Stimulated activated CD8-positive, alpha-beta memory T cell treated with anti-CD3 and anti-CD28 coated beads, Interleukin-12 subunit alpha, Interleukin-12 subunit beta, amount 100 ng/mL, for 24 hours (primary cell): ENCODE data around the gene CYP19A1.

ENCODE experiments used
- DNase-seq: peaks from one replicate; pipeline ENCODE4 v3.0.0-alpha.2; 2020; ENCODE audit errors: extremely low read depth

Gene CYP19A1

DNA sequence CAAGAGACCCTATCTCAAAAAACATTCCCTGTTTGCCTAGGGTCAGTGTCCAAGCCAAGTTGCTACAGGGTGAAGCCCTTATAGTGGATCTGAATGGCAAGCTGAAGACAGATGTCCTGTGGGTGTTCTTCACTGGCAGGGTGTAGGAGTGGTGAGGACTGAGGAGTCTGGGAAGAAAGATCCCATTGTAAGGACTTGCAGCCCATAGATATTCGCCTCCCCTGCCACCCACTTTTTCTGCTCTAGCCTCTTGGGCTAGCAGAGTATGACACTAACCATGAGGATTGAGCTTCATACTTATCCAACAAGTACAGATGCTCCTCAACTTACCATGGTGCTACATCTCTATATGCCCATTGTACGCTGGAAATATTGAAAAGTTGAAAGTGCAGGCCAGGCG, 13.2 kb downstream of the CYP19A1 start:
- DNase-seq: no peak

DNA sequence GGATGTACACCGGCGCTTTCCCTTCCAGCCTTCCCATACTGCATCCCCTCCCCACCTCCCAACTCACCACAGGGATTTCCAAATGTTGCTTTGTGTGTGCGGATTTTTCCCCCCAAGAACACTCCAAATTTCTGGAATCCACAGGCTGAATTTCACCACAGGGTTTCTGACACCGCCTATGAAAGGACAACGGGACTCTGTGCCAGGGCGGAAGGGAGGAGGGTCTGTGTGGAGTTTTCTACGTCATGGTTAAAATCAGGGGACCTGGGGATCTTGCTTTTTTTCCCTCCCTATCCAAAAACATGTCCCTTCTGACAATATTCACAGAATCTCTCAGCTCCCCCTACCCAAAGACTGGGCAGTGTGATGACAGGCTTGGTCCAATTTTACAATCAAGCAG, 14.6 kb downstream of the CYP19A1 start:
- DNase-seq: no peak

DNA sequence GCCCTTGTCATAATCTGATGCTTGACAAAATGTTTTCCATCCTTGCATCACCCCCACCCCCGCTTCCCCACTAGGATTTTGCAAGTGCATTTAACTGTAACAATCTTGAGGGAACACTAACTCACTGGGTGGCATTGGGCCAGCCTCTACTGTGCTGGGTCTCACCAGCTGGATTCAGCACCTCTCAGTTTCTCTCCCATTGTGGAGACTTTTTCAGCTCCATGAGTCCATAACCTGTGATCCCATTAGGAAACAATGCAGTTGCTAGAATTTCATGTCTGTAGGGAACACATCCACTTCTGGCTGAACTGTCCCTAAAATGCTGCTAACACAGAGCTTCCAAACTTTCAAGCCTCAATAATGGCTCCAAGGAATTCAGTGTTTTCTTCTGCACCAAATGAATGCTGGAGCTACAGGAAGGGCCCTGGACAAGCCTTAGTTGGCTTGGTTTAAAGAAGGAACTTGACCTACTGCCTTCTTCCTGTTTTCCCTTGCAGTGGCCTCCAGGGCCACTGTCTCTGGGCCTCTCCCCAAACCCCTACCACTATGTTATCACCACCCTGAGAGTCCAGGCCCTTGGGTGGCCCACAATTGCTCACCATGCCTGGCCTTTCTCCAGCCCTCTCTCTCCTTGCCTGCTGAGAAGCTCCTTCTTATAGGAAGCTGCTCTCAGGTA, 15.6 kb downstream of the CYP19A1 start:
- no peak for DNase-seq

DNA sequence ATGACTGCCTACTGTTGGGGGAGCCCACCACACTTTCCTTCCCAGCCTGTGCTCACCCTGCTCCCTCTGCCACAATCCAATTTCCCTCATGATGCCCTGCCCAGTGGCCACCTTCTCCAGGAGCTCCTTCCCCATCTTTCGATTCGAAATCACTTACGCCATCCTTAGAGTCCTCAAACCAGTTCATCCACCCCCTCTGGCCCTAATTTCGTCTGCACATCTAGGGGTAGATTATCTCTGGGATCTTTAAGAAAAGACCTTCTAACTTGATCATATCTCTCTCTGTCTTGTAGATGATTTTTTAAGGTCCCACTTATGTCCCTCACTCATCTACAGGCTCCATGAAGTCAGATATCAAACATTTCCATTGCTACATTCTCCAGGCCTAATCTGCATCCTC, 17.1 kb downstream of the CYP19A1 start:
- DNase-seq: no peak

DNA sequence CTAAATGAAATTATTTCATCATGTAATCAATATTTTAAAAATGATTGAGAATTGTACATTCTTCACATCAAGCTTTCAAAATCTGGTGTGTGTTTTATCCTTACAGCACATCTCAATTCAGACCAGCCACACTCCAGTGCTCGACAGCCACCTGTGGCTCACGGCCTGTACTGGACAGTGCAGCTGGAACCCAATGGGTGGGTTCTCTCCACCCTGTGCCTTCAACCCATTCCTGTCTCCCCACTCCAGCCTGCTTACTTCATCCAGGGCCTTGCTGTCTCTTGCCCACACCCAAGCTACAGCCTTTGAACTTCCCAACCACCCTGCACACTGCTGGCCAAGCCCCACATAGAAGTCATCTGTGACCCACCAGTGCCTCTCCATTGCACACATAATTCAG, 17.6 kb downstream of the CYP19A1 start:
- no peak for DNase-seq

DNA sequence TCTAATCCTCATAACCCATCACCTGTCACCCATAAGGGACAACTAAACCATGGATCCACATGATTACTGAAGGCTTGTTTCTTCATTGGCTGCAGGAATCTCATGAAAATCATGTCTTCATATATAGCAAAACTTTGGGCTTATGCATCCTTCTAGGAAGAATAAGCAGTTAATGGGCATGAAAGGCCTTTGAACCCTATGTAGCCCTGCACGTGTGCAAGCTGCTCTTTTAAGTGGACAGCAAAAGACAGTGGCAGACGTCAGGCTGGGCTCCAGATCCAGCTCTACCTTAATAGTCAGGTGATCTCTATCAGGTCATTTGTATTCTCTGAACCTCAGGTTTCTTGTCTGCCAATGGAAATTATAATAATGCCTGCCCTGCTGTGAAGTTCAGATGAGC, 18.9 kb downstream of the CYP19A1 start:
- DNase-seq: no peak

DNA sequence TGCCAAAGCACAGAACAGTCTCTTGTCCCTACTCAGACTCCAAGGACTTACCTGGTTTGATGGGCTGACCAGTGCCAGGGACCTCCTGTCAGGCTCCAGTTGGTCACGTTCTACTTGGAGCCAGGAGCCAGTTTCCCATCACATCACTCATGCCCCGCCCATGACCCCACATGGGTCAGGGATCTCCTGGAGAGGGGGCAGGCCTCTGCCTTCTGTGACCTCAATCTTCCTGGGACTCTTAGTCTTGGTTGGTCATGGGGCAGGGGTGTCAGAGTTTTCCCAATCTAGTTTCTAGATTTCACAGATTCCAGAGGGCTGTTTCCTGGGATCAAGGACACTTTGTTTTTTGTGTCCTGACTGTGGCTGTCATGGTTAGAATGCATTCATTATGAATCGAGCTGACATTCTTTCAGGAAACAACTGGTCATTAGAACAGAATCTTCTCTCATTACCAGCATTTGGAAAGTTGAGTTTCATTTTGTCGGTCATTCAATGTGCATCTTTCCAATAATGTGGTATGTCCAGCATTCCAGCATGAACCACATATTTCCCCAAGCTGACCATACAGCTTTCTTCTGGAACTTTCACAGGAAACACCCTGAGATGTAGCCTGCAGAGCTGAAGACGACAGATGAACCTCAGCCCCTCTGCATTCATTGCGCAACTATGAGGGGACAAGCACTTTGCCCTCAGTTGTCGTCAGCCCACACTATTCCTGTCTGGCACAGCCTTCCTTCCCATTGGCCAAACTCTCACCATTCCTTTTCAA, 19.8 kb downstream of the CYP19A1 start:
- DNase-seq: no peak

DNA sequence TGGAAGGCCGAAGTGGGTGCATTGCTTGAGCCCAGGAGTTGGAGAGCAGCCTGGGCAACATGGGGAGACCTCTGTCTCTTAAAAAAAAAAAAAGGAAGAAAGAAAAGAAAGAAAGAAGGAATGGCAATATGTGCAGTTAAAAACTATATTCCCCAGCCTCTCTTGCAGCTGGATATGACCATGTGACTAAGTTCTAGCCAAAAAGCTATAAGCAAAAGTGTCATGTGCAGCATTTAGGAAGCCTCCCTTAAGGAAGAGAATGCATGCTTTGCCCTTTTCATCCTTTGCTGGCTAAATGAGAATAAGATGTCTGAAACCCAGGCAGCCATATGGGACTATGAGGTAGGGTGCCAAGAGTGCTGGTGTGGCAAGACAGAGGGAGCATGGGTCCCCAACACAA, 21.8 kb downstream of the CYP19A1 start:
- no peak for DNase-seq

DNA sequence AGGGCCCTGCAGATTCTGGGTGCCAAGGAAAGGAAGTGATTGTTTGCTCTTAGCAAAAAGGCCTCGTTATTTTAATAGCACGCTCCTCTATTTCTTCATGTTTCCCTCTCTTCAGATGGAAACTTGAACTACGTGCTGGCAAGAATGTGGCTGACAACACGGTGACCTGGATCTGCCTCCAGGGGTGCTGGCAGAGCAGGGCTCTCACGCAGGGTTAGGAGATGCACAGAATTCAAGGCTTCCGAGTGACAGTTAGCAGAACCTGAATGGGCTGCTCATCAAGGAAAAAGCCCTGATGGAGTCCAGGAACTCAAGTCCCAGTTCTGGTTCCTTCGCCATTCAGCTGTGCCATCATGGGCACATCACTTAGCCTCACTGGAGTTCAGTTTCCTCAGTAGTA, 22.7 kb downstream of the CYP19A1 start:
- DNase-seq: no peak

DNA sequence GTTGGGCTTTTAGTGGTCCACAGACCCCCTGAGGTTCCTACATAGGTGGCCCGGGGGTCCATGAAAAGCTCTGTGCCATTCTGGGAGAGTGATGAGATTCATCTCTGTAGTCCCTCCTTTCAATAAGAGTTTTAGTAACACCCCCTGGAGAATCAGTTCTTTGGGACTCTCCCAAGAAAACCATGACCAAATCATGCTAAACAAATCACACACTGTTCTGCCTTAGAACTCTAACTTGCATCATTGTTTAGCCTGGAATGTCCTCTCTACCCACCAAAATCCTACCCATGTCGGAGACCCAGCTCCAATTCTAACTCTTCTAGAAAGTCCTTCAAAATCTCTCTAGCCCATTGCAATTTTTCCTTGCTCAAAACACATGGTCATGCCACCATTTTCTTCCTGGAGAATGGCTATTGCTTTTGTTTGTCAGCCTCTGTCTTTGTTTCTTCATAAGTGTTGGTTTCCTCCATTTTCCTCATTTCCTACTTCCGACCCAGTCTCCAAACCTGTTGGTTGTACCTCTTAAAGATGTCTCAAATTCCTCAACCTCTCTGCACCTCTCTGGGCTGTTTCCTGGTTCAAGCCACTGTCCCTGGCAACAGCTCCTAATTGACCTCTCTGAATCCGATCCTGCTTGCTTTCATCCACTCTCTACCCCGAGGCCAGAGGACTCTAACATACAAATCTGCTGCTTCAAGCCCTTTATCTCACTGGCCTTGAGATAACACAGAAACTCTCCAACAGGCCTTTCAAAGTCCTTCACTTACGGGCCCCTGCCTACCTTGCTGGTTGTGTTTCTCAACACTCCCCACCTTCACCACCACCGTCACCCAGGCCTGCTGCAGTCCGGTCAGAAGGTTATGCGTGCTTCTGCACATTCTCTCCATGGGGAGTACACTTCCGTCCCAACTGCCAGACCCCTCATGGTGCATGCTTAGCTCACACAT, 23.7 kb downstream of the CYP19A1 start:
- DNase-seq: no peak

DNA sequence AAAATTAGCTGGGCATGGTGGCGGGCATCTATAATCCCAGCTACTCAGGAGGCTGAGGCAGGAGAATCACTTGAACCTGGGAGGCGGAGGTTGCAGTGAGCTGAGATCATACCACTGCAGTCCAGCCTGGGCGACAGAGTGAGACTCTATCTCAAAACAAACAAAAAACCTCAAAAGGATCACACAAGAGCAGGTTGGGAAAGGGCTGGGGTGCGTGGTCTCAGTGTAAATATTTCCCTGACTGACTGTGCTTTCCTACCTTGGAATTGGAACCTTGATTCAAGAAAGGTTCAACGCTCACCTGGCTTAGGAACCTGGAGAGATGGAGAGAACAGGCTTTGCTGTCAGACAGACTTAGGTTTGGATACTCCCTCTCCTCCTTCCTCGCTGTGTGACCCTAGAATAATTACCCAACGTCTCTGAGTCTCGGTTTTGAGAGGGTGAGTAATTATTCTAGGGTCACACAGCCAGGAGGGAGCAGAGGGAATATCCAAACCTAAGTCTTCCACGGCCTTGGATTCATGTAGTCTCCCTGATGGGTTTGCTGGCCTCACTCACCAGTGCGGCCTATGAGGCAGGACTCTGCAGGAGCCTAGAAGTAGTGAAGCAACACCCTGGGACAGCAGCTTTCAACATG, 24.6 kb downstream of the CYP19A1 start:
- no peak for DNase-seq

DNA sequence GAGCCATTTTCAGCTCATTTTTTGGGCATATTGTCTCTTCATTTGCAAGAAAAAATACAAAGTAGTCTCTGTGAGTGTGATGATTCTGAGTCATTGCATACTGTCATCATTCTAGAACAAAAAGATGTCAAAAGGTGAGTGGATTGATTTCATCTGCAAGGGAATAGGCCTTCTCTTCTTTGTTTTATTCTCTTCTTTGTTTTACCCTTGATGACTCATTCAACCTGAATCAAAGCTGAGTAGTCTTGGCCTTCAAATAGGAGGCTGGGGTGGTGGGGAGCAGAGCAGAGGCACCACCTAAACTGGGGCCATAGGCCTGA, 25.4 kb downstream of the CYP19A1 start:
- no peak for DNase-seq

DNA sequence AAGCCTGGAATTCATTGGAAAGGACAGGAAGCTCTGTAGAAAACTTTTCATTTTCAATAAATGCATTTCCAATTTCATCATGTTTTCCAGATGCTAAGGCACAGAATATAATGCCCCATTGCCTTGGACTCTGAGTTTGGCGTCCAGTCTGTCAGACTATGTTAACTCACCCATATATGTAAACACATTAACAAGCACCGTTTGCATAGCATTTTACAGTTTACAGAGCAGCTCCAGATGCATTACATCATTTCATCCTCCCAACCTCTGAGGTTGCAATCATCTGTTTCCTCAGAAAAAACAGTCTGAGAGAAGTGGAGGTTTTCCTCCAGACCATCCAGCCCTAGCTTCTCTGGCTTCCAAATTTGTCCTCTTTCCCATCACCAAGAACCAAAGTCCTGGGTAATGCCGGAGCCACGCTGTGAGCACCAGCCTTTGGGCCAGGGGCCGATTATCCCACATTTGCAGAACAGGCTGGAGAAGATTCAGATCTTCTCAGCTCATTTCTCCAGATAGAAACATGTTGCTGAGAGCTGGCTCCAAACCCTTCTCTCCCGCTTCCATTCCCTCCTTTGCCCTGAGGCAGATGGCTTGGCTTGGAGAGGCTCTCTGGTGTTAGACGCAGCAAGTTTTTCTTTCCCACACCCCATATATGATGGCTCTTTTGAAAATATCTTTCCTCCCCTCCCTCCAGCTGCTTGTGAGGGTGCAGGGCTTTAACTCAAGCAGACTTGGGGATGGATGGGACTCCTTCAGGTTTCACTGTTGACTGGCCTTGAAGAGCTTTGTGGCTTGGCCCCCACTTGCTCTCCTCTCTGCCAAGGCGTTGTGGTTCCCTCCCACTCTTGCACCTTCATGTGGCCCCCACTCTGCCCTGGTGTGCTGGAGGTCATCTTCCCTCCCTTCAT, 26.0 kb downstream of the CYP19A1 start:
- no peak for DNase-seq

DNA sequence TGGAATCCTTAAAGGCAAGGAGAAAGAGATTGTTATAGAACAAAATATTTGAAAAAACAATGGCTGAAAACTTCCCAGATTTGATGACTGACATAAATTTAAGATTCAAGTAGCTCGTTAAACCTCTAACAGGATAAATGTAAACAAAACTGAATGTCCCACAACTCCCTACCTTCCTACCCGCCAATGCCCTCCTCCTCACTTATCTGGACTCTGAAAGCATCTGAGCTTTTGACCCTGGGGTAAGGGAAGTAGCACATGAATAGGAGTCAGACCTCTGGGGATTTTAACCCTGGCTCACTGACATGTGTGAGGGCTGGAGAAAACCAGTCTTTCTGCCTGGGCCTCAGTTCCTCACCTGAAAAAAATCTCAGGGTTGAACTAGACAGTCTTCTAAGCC, 26.9 kb downstream of the CYP19A1 start:
- DNase-seq: no peak

DNA sequence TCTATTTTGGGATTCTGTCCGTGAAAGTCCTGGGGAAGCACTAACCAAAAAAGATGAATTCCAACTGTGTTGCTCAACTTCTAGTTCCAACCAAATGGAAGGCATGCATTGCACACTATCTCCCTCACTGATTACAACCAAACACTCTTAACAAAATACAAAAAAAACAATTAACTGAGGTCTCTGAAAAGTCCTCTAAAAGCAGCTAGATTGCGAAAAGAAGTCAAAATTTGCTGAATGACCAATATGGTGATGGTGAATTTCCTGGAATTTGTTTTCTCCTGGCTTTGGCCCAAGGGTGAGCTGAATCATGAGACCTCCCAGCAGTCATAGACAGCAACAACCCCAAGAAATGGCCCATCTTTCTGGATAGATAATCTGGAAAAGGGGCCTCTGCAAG, 28.3 kb downstream of the CYP19A1 start:
- DNase-seq: no peak

DNA sequence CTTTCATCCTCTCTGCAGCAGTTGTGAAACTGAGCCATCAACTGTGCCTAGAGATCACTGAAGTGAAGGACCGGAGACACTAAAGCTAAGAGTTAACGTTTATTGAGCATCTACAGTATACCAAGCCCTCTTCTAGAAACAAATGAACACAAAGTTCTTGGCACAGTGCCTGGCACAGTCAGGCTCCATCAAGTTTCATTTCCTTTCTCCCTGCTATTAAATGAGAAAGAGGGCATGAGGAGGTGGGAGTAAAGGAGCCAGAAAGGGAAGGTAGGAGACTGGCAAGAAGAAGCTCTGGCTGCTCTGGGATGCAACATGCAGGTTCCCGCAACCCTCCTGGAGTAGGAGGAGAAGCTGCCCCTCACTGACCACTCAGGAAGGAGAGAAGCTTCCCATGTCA, 30.6 kb downstream of the CYP19A1 start:
- no peak for DNase-seq

DNA sequence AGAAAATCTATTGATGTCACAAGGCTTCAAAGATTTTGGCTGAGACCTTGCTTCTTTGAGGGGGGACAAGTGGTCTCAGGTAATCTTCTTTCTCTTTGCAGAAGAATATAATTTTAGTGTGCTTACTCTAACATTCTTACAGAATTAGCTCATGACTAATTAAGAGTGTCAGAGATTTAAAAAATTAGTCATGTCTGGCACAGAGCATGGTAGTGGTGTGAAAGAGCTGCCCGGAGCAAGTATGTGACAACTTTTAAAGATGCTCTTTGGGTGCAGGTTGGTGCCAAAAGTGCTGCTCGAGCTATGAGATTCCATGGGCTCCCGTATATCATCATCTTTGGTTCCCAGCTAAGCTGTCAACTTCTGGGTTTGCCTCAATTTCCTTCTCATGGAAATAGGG, 31.1 kb downstream of the CYP19A1 start:
- DNase-seq: no peak

DNA sequence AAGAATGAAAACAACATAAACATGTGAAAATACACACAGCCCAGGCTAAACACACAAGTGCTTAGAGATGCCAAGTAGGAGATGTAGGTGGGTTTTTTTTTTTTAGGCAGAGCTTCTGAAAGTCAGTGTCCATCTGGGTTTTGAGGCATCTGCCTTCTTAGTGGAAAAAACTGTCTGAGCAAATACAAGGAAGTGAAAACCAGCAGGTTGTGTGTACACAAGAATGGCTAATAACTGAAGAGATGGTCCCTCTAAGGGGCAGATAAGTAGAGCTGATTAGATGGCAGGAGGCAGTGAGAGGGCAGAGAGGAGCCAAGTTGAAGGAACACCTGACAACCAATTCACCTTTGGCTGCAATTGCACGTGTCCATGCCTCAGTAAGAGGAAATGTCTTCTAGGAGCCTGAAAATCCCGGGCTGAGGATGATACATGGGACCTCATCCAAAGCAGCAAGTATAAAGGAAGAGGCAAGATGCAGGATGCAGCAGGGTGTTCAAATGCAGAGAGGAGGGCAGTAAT, 34.9 kb downstream of the CYP19A1 start:
- DNase-seq: no peak

DNA sequence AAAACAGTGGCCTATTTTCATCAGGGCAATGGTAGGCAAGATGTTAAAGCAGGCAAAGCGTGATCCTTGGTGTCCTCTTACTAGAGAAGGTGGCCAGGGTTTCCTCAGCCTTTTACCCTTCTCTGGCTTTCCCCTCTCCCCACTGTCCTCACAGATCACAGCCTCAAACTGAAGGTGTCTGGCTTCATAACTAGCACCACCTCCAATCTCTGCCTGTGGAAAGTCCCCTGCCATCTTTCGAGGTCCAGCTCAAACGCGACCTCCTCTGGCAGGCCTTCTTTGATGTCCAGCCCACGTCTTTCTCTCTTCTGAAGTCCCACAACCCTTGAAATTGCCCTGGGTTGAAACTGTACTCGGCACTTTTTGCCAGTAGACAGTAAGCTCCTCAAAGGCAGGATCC, 35.9 kb downstream of the CYP19A1 start:
- no peak for DNase-seq

DNA sequence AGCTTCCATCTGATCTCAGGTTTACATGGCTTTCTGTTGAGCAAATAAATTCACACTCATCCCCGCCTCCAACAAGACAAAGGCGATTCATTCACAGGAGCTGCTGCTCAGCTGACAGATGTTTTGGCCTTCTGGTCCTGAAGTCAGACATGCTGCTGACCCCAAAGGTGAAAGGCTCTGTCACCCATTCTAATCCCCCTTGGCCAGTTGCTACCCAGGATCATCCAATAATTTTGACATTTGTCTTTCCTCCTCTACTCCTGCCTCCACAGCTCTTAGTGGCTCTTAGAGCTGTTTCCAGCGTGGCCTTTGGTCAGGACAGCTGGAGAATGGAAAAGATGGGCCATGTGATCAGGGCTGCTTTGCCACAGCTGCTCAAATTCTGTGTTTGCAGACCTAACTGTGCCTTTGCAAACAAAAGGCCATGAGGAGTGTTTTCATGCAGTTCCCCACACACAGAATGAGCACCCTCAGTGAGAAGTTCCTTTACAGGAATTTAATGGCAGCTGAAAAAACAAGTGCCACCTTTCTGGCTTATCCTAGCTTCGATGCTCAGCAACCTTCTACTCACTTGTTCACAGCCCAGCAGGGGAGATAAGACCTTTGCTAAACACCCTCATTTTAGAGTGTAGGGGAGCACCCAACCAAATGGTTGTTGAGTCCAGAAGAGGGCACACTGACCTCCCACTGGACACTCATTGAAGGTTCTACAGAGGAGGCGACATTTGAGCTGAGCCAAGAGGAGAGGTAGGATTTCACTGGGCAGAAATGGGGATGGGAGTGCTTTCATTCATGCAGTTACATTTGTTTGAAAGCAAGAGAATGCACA, 39.0 kb downstream of the CYP19A1 start:
- DNase-seq: no peak
